Stomach (tissue), 9 donors: Measurements from ENCODE around the gene GDF9. TPM values are rescaled to one million over a fixed set of nuclear protein-coding genes. Genes with fewer than 3 reads are reported as not detected.
A peak's percentile ranks its signal among the peaks of the same experiment; 100 is the strongest.

Experiments
- DNase-seq, 2 donors: peaks; one replicate each; pipeline versions ENCODE4 v3.0.0 to v3.0.0-alpha.2; 2013 to 2019
- H3K27ac ChIP-seq, 5 donors: fragments of 200-600 bp in 4 of 5; sonication (generic) in 4 of 5; one replicate each; pipeline ENCODE4 v1.5.1; 2013 to 2019; ENCODE audit warnings: mild to moderate bottlenecking in 1 of 5, moderate library complexity in 1 of 5
- H3K27me3 ChIP-seq, 3 donors: fragments of 200-600 bp; sonication (generic); one replicate each; pipeline ENCODE4 v1.5.1; 2017 to 2019; ENCODE audit warnings: mixed run types in 1 of 3
- H3K36me3 ChIP-seq, 4 donors: fragments of 200-600 bp; sonication (generic); 1 replicate in 3 of 4; 2 replicates in 1 of 4; pipeline ENCODE4 v1.5.1; 2016 to 2019
- H3K4me1 ChIP-seq, 4 donors: fragments of 200-600 bp; sonication (generic); one replicate each; pipeline ENCODE4 v1.5.1; 2016 to 2019
- H3K4me3 ChIP-seq, 4 donors: fragments of 200-600 bp; sonication (generic) in 3 of 4; one replicate each; pipeline ENCODE4 v1.5.1; 2016 to 2019; ENCODE audit warnings: mild to moderate bottlenecking in 1 of 4
- H3K9me3 ChIP-seq, 4 donors: fragments of 200-600 bp; sonication (generic); one replicate each; pipeline ENCODE4 v1.5.1; 2016 to 2019
- EP300 ChIP-seq: sonication (generic); formaldehyde crosslinking; IDR thresholded peaks from one replicate; pipeline ENCODE4 v1.6.1; 2017; ENCODE audit warnings: antibody characterized with exemption
- POLR2A ChIP-seq, 4 donors: fragments of 450-650 bp; IDR thresholded peaks; one replicate each; pipeline ENCODE4 v1.6.1; 2016; ENCODE audit warnings: antibody characterized with exemption in 4 of 4, control low read depth in 2 of 4, mild to moderate bottlenecking in 1 of 4, moderate library complexity in 1 of 4
- POLR2AphosphoS5 ChIP-seq, 3 donors: sonication (generic); formaldehyde crosslinking; IDR thresholded peaks; one replicate each; pipeline ENCODE4 v1.6.1; 2016; ENCODE audit warnings: antibody characterized with exemption in 3 of 3
- WGBS, 5 donors: extraction: QIAGEN DNeasy Blood & Tissue Kit in 3 of 5; methylation state at CpG; one replicate each; pipeline versions ENCODE4 v1.1.5 to v1.1.7; 2013 to 2018; 5-methylcytosine and 5-hydroxymethylcytosine counted together
- intact Hi-C: fragments of 100-400 bp; cut with DNase I; formaldehyde crosslinking; loops from one replicate; pipeline ENCODE4 v1.15.1; 2023; ENCODE audit warnings: low total_unique reads
- polyA plus RNA-seq, 3 donors: library from polyadenylated mRNA; stranded (reverse); fragments of 200-250 nt; gene quantifications; one replicate each; pipeline ENCODE4 v1.2.3, GENCODE V29; 2013
- total RNA-seq, 5 donors: library from RNA; depleted of rRNA; stranded (reverse); fragments of >200 nt; gene quantifications; one replicate each; pipeline versions ENCODE4 v1.1.0 to v1.2.3, GENCODE V29; 2014 to 2016
- TF ChIP-seq, protein P1 (sequence below), 7 experiments: fragments of 450-650 bp in 4 of 7; fragments of 200-600 bp in 3 of 7; sonication (generic) in 3 of 7; IDR thresholded peaks; one replicate each; pipeline ENCODE4 v1.5.1; 2016 to 2019; ENCODE audit warnings: antibody characterized with exemption in 7 of 7, control low read depth in 2 of 7, mild to moderate bottlenecking in 1 of 7
- donor health status: healthy with polysubstance abuse.
- donor health status: Bipolar disorder and iron deficiency.
- donor health status: healthy.

Gene GDF9
- total and polyA plus RNA-seq, 8 donors: 0.25 to 4.4 (median 1.1) TPM; not detected in 4

- peak in 2 of 3 donors; percentile 70 to 76 for TF ChIP-seq POLR2AphosphoS5 (IDR thresholded peaks at IDR 0.05)
- TF ChIP-seq POLR2A (IDR thresholded peaks at IDR 0.05): no peak
- WGBS, 5 donors: 3 to 10% (median 3%) methylated on average over 19 to 78 of the region's 78 CpGs
- H3K9me3 ChIP-seq: no peaks in the 10 kb centered on the region
- DNase-seq: peak; percentile 80 to 88
- peaks cover 0 to 58% (median 0%) of the 10 kb centered on the region in 3 donors for H3K27me3 ChIP-seq
- intact Hi-C loops: no loop called here
- H3K36me3 ChIP-seq: peaks cover 0 to 10% (median 4%) of the 10 kb centered on the region in 4 donors
- peak within 1 kb of the TSS; percentile 87 to 92 (median 90) for H3K27ac ChIP-seq
- H3K4me1 ChIP-seq: peaks cover 8 to 48% (median 30%) of the 10 kb centered on the region in 4 donors
- H3K4me3 ChIP-seq: peak within 1 kb of the TSS; percentile 74 to 83 (median 79)
Observed at GRCh38 chr5:132830436-132831094, 35.7 kb downstream of the GDF9 start, which contains the start of gene SHROOM1. Gene SHROOM1 (minus strand): TSS chr5:132830647. CDS start chr5:132826140, 4,507 bp downstream.

DNA sequence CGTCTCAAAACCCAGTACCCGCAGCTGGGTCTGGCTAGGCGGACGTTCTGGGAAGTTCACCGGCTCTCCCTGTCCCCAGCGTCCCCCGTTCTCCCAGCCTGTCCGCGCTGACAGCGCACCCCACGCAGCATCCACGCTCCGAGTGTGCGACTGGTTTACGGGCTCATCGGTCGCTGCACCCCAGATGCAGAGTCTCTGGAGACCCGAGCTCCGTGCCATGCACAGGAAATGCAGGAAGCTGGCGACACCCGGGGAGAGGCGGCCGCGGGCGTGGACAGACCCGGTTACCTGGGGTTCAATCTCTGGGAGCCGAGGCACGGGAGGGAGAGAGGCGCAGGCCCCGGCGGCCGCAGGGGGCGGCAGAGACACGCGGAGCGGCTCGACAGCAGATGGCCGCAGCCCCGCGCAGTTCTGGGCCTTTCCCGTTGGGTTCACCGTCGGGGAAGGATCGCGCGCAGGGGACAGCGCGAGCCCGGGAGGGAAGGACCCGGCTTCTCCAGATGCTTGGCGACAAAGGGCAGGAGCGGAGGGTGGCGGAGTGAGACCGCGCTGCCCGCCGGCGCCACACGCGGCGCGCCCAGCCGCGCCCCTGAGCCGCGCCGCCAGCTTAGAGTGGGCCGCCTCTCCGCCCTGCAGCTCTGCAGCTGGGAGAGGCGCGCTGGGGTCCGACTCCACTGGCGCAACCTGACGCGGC, 36.4 kb downstream of the GDF9 start:
- intact Hi-C loops: no loop called here
- Histone ChIP-seq H3K36me3 (peaks cover 0 to 17% (median 11%) of the 10 kb centered on the region in 4 donors), H3K4me1 (peaks cover 8 to 53% (median 30%) of the 10 kb centered on the region in 4 donors), H3K27ac (peak overlapping the region; percentile 87 to 92 (median 90)), H3K4me3 (peak overlapping the region; percentile 74 to 83 (median 79)), H3K9me3 (no peaks in the 10 kb centered on the region), H3K27me3 (peaks cover 0 to 64% (median 5%) of the 10 kb centered on the region in 3 donors)
- no peak for TF ChIP-seq POLR2A (IDR thresholded peaks at IDR 0.05)
- TF ChIP-seq POLR2AphosphoS5 (IDR thresholded peaks at IDR 0.05): peak in 2 of 3 donors; percentile 46 to 67
- TF ChIP-seq, protein P1, sequence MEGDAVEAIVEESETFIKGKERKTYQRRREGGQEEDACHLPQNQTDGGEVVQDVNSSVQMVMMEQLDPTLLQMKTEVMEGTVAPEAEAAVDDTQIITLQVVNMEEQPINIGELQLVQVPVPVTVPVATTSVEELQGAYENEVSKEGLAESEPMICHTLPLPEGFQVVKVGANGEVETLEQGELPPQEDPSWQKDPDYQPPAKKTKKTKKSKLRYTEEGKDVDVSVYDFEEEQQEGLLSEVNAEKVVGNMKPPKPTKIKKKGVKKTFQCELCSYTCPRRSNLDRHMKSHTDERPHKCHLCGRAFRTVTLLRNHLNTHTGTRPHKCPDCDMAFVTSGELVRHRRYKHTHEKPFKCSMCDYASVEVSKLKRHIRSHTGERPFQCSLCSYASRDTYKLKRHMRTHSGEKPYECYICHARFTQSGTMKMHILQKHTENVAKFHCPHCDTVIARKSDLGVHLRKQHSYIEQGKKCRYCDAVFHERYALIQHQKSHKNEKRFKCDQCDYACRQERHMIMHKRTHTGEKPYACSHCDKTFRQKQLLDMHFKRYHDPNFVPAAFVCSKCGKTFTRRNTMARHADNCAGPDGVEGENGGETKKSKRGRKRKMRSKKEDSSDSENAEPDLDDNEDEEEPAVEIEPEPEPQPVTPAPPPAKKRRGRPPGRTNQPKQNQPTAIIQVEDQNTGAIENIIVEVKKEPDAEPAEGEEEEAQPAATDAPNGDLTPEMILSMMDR (IDR thresholded peaks at IDR 0.05): peak in 5 of 7 experiments; percentile 73 to 91 (median 86)
- 2 to 7% (median 3%) methylated on average over 3 to 75 of the region's 75 CpGs for WGBS, 5 donors
- peak; percentile 87 to 94 for DNase-seq

GRCh38 chr5:132828846-132829494, 37.3 kb downstream of the GDF9 start:
- peak overlapping the region; percentile 74 to 83 (median 79) for H3K4me3 ChIP-seq
- H3K4me1 ChIP-seq: peaks cover 8 to 53% (median 30%) of the 10 kb centered on the region in 4 donors
- TF ChIP-seq POLR2A (IDR thresholded peaks at IDR 0.05) (no peak), EP300 (no peak), POLR2AphosphoS5 (IDR thresholded peaks at IDR 0.05) (no peak)
- TF ChIP-seq, protein P1 (IDR thresholded peaks at IDR 0.05): no peak
- peaks cover 0 to 26% (median 20%) of the 10 kb centered on the region in 4 donors for H3K36me3 ChIP-seq
- H3K9me3 ChIP-seq: no peaks in the 10 kb centered on the region
- DNase-seq: peak; percentile 34 to 51
- WGBS, 5 donors: 30 to 74% (median 56%) methylated on average over 2 to 4 of the region's 4 CpGs
- intact Hi-C loops: no loop called here
- peak overlapping the region in 3 of 5 donors; percentile 87 to 92 (median 90) for H3K27ac ChIP-seq
- peaks cover 0 to 72% (median 5%) of the 10 kb centered on the region in 3 donors for H3K27me3 ChIP-seq

DNA sequence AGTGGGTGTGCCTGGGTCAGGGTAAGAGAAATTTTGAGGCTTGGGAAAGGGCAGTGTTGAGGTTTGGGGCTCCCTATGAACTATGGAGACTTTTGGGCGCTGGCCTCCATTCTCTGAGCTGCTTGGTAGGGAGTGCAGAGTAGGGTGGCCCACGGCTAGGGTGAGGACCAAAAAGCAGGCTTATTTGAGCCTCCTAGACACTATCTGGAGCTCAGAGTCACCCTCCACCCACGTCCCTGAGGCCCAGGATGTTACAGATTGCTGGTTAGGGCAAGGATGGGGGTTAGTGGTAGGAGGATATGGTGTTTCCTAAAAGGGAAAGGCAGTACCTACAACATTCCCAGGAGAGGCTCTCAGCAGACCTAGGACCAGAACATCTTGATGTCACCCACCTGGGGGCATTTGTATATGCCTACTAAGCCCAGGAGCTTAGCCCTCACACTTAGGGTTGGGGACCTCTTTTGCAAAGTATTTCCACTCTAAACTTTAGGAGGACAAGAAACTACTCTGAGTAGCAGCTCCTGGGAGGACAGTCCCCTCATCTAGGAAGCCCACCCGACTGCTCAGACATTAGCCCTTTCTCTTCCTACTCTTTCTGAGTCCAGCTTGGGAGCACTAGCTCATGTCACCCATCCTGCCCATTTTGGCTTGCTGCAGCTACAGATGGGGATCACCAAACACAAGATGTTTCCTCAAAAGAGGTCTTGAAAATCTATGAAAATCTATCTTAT, 38.2 kb downstream of the GDF9 start:
- intact Hi-C loops: no loop called here
- Histone ChIP-seq H3K27ac (no peak overlapping the region), H3K27me3 (peaks cover 0 to 80% (median 5%) of the 10 kb centered on the region in 3 donors), H3K36me3 (peaks cover 0 to 34% (median 26%) of the 10 kb centered on the region in 4 donors), H3K9me3 (no peaks in the 10 kb centered on the region), H3K4me1 (peaks cover 12 to 60% (median 38%) of the 10 kb centered on the region in 4 donors), H3K4me3 (peak overlapping the region in 1 of 4 donors; percentile 74)
- WGBS, 5 donors: 85 to 88% (median 87%) methylated on average over 4 of the region's 4 CpGs
- DNase-seq: no peak
- TF ChIP-seq EP300: no peak
- TF ChIP-seq, protein P1 (IDR thresholded peaks at IDR 0.05): no peak
- TF ChIP-seq POLR2AphosphoS5 (IDR thresholded peaks at IDR 0.05): no peak
- no peak for TF ChIP-seq POLR2A (IDR thresholded peaks at IDR 0.05)
